Cardiac muscle cell (in vitro differentiated cells and primary cell): ENCODE results near the gene GAA. TPM values are rescaled to one million over a fixed set of nuclear protein-coding genes. Genes with fewer than 3 reads are reported as not detected.

Source experiments
- DNase-seq, 2 donors: peaks; one replicate each; pipeline versions ENCODE4 v3.0.0 to v3.0.0-alpha.2; 2010 to 2017; ENCODE audit warnings: low read depth in 1 of 2, low spot score in 1 of 2
- H3K27ac ChIP-seq: fragments of 200-600 bp; sonication (generic); 2 replicates; pipeline ENCODE4 v1.5.1; 2016
- H3K27me3 ChIP-seq: fragments of 200-600 bp; sonication (generic); 2 replicates; pipeline ENCODE4 v1.6.0; 2016; ENCODE audit warnings: control low read depth
- H3K36me3 ChIP-seq: fragments of 200-600 bp; sonication (generic); 2 replicates; pipeline ENCODE4 v1.5.1; 2016; ENCODE audit warnings: control low read depth
- H3K4me1 ChIP-seq: fragments of 200-600 bp; sonication (generic); 2 replicates; pipeline ENCODE4 v1.8.1; 2017; ENCODE audit warnings: low read depth, mild to moderate bottlenecking, mixed run types
- H3K4me3 ChIP-seq: fragments of 200-600 bp; sonication (generic); 2 replicates; pipeline ENCODE4 v1.5.1; 2016; ENCODE audit warnings: mild to moderate bottlenecking
- H3K9me3 ChIP-seq: fragments of 200-600 bp; sonication (generic); 2 replicates; pipeline ENCODE4 v1.5.1; 2017; ENCODE audit warnings: low read depth, mild to moderate bottlenecking, control low read depth
- CTCF ChIP-seq: IDR thresholded peaks from 2 replicates; pipeline ENCODE4 v1.5.1; 2012; ENCODE audit warnings: low read depth, mild to moderate bottlenecking, low read length
- polyA plus RNA-seq: library from polyadenylated mRNA; unstranded; fragments of >200 nt; fragmentation: Nextera tagmentation; extraction: Ambion mirVana; gene quantifications from 2 replicates; pipeline ENCODE4 v1.2.1, GENCODE V29; 2016
- total RNA-seq: library from RNA; depleted of rRNA; stranded (reverse); fragments of >200 nt; gene quantifications from 2 replicates; pipeline ENCODE4 v1.2.3, GENCODE V29; 2016

The GAA gene
- total and polyA plus RNA-seq, 2 experiments from 2014 or later: 72.7 to 150 TPM

DNA sequence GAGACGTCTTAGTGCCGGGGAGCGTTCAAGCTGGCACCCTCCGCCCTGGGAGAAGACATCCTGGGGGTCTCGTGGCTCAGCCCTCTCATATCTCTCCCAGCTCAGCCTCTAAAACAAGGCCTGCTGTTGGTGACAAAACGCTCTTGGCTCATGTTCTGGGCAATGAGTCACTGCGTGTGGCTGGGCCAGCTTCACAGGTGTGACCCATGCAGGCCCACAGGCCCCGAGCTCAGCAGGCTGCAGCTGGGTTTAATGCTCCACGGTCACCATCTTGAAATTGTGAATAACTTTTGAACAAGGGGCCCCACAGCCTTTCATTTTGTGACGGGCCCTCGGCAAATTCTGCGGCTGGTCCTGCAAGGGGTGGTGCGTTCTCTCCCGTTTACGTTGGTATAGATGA lies 22.4 kb downstream of the GAA start:
- Histone ChIP-seq H3K9me3 (no peaks in the 10 kb centered on the region), H3K27me3 (no peaks in the 10 kb centered on the region), H3K4me1 (no peaks in the 10 kb centered on the region), H3K4me3 (no peak overlapping the region), H3K27ac (no peak overlapping the region), H3K36me3 (no peaks in the 10 kb centered on the region)
- no peak for TF ChIP-seq CTCF
- DNase-seq: peak in 1 of 2 donors; percentile 24

DNA sequence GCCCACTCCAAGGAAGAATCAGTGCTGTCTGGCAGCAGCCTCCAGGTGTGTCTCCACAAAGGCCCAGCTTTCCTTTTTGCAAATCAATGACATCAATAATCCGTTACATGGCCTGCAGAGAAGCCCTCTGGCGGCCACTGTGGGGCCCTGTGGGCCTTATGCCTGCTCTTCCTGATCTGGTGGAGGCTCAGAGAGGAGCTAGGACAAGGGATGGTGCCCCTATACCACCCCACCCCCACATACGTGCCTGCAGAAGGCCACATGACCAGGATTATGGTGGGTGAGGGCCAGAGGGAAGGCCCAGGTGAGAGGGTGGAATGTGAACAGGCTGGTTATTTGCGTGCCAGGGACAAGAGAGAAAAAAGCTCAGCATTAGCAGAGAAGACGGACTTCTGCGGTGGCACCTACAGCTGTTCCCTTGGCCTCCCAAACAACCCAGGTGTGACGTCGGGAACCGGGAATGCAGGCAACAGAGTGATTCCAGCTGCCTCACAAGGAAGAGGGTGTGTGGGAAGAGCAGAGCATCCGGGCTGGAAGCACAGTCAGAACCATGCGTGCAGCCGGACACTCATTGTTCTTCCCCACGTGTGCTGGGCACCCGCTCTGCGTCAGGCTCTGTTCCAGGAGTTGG lies 23.1 kb downstream of the GAA start:
- Histone ChIP-seq H3K27ac (no peak overlapping the region), H3K4me3 (no peak overlapping the region), H3K36me3 (no peaks in the 10 kb centered on the region), H3K27me3 (no peaks in the 10 kb centered on the region), H3K9me3 (no peaks in the 10 kb centered on the region), H3K4me1 (no peaks in the 10 kb centered on the region)
- DNase-seq: peak; percentile 49 to 73
- TF ChIP-seq CTCF: peak; percentile 52

DNA sequence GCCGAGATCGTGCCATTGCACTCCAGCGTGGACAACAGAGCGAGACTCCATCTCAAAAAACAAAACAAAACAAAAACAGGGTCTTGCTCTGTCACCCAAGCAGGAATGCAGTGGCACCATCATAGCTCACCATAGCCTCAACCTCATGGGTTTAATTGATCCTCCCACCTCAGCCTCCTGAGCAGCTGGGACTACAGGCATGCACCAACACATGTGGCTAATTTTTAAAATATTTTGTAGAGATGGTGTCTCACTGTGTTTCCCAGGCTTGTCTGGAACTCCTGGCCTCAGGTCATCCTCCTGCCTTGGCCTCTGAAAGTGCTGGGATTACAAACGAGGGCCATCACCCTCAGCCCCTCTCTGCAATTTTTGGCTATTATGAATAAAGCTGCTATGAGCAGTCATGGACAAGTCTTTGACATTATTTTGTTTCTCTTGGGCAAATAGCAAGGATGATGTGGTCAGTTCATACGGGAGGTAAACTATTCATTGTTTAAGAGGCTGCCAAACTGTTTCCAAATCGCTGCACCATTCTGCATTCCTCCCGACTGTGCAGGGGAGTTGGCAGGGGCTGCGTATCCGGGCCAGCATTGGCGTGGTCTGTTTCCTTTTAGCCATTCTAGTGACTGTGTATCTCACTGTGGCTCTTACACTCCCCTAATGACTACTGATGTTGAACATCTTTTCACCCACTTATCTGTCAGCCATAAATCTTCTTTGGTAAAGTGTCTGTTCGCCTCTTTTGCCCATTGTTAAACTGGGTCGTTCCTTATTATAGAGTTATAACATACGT lies 24.5 kb downstream of the GAA start:
- no peak for TF ChIP-seq CTCF
- no peak overlapping the region for H3K4me3 ChIP-seq
- H3K27me3 ChIP-seq: no peaks in the 10 kb centered on the region
- H3K36me3 ChIP-seq: no peaks in the 10 kb centered on the region
- peak in 1 of 2 donors; percentile 94 for DNase-seq
- no peaks in the 10 kb centered on the region for H3K9me3 ChIP-seq
- H3K27ac ChIP-seq: no peak overlapping the region
- H3K4me1 ChIP-seq: no peaks in the 10 kb centered on the region

GRCh38 chr17:80126449-80126715 lies 25.0 kb downstream of the GAA start:
- TF ChIP-seq CTCF: no peak
- H3K4me1 ChIP-seq: no peaks in the 10 kb centered on the region
- DNase-seq: no peak
- no peak overlapping the region for H3K27ac ChIP-seq
- H3K4me3 ChIP-seq: no peak overlapping the region
- no peaks in the 10 kb centered on the region for H3K27me3 ChIP-seq
- no peaks in the 10 kb centered on the region for H3K9me3 ChIP-seq
- H3K36me3 ChIP-seq: no peaks in the 10 kb centered on the region

- peak in 1 of 2 donors; percentile 26 for DNase-seq
- no peak overlapping the region for H3K4me3 ChIP-seq
- H3K36me3 ChIP-seq: peaks cover 8% of the 10 kb centered on the region
- no peak for TF ChIP-seq CTCF
- H3K27me3 ChIP-seq: no peaks in the 10 kb centered on the region
- no peak overlapping the region for H3K27ac ChIP-seq
- H3K4me1 ChIP-seq: no peaks in the 10 kb centered on the region
- H3K9me3 ChIP-seq: no peaks in the 10 kb centered on the region
These were observed 27.7 kb downstream of the GAA start for GRCh38 chr17:80129006-80129565.
